DOHH2 (cell line): ENCODE measurements around the gene ARL16.
A peak's percentile ranks its signal among the peaks of the same experiment; 100 is the strongest.

Experiments used
- H3F3A ChIP-seq: fragments of 200-600 bp; sonication (generic), shearing (Covaris generic); 2 replicates; pipeline ENCODE4 v1.6.0; 2016; ENCODE audit warnings: antibody characterized with exemption, mild to moderate bottlenecking; ENCODE audit not compliant: control insufficient read depth, insufficient read depth
- H3K27ac ChIP-seq: fragments of 200-600 bp; sonication (generic); 2 replicates; pipeline ENCODE4 v1.5.1; 2014; ENCODE audit warnings: low read depth, mild to moderate bottlenecking, low read length, moderate library complexity
- H3K27me3 ChIP-seq: fragments of 200-600 bp; sonication (generic); 2 replicates; pipeline ENCODE4 v1.6.1; 2014; ENCODE audit warnings: mild to moderate bottlenecking, low read length, mixed read lengths; ENCODE audit not compliant: control insufficient read depth
- H3K36me3 ChIP-seq: fragments of 200-600 bp; sonication (generic); 2 replicates; pipeline ENCODE4 v1.6.1; 2014; ENCODE audit warnings: mild to moderate bottlenecking, low read length, moderate library complexity, mixed read lengths; ENCODE audit not compliant: control insufficient read depth
- H3K4me1 ChIP-seq: fragments of 200-600 bp; sonication (generic); 2 replicates; pipeline ENCODE4 v1.6.1; 2014; ENCODE audit warnings: mild to moderate bottlenecking, low read length, mixed read lengths; ENCODE audit not compliant: control insufficient read depth
- H3K4me2 ChIP-seq: fragments of 200-600 bp; sonication (generic); 2 replicates; pipeline ENCODE4 v1.6.0; 2014; ENCODE audit warnings: mild to moderate bottlenecking, low read length, moderate library complexity
- H3K4me3 ChIP-seq: fragments of 200-600 bp; sonication (generic); 2 replicates; pipeline ENCODE4 v1.5.1; 2014; ENCODE audit warnings: mild to moderate bottlenecking, low read length, mixed read lengths
- H3K79me2 ChIP-seq: fragments of 200-600 bp; sonication (generic); 2 replicates; pipeline ENCODE4 v1.6.1; 2014; ENCODE audit warnings: mild to moderate bottlenecking, low read length, mixed read lengths; ENCODE audit not compliant: control insufficient read depth
- H3K9me2 ChIP-seq: fragments of 200-600 bp; sonication (generic); replicated peaks from 2 replicates; pipeline ENCODE4 v1.6.1; 2014; ENCODE audit warnings: mild to moderate bottlenecking, low read length, mixed read lengths; ENCODE audit not compliant: control insufficient read depth
- H3K9me3 ChIP-seq: fragments of 200-600 bp; sonication (generic); 2 replicates; pipeline ENCODE4 v1.6.1; 2014; ENCODE audit warnings: antibody characterized with exemption, low read length, mixed read lengths; ENCODE audit not compliant: control insufficient read depth, insufficient read depth
- H4K20me1 ChIP-seq: fragments of 200-600 bp; sonication (generic); 2 replicates; pipeline ENCODE4 v1.6.0; 2014; ENCODE audit warnings: low read depth, mild to moderate bottlenecking, antibody characterized with exemption, low read length, moderate library complexity; ENCODE audit not compliant: control insufficient read depth, insufficient read depth
- EZH2phosphoT487 ChIP-seq: fragments of 200-600 bp; sonication (generic); IDR thresholded peaks from 2 replicates; pipeline ENCODE4 v1.6.1; 2017; ENCODE audit warnings: borderline replicate concordance, mild to moderate bottlenecking, antibody characterized with exemption, low read length, moderate library complexity, mixed read lengths
- TF ChIP-seq, protein P1 (sequence below): fragments of 200-600 bp; sonication (generic); IDR thresholded peaks from one replicate; pipeline ENCODE4 v1.5.1; 2014; ENCODE audit warnings: antibody characterized with exemption, mild to moderate bottlenecking, low read depth, low read length; ENCODE audit not compliant: poor library complexity, severe bottlenecking

Gene ARL16

DNA sequence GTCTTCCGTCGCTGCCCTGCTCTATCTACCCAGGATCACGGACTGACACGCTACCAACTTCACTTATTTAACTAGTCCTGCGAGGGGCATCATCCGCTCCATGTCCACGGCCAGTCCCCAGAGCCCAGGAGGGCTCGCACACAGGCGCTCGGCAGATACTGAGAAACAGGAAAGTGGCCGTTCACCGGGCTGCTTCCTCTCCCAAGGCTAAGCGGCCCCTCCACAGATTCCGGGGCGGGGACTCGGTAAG is 17.6 kb downstream of the ARL16 start:
- no peaks in the 10 kb centered on the region for H3K9me2 ChIP-seq
- no peaks in the 10 kb centered on the region for H3K9me3 ChIP-seq
- H3K4me2 ChIP-seq = peak overlapping the region; percentile 100
- peaks cover 25% of the 10 kb centered on the region for H3K4me1 ChIP-seq
- H3K4me3 ChIP-seq = peak overlapping the region; percentile 97
- H3K36me3 ChIP-seq = peaks cover 64% of the 10 kb centered on the region
- TF ChIP-seq, protein P1, sequence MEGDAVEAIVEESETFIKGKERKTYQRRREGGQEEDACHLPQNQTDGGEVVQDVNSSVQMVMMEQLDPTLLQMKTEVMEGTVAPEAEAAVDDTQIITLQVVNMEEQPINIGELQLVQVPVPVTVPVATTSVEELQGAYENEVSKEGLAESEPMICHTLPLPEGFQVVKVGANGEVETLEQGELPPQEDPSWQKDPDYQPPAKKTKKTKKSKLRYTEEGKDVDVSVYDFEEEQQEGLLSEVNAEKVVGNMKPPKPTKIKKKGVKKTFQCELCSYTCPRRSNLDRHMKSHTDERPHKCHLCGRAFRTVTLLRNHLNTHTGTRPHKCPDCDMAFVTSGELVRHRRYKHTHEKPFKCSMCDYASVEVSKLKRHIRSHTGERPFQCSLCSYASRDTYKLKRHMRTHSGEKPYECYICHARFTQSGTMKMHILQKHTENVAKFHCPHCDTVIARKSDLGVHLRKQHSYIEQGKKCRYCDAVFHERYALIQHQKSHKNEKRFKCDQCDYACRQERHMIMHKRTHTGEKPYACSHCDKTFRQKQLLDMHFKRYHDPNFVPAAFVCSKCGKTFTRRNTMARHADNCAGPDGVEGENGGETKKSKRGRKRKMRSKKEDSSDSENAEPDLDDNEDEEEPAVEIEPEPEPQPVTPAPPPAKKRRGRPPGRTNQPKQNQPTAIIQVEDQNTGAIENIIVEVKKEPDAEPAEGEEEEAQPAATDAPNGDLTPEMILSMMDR = no peak
- no peak for TF ChIP-seq EZH2phosphoT487
- peak overlapping the region; percentile 79 for H3K27ac ChIP-seq
- H3F3A ChIP-seq = peaks cover 10% of the 10 kb centered on the region
- H4K20me1 ChIP-seq = no peaks in the 10 kb centered on the region
- peaks cover 58% of the 10 kb centered on the region for H3K79me2 ChIP-seq
- H3K27me3 ChIP-seq = no peaks in the 10 kb centered on the region

DNA sequence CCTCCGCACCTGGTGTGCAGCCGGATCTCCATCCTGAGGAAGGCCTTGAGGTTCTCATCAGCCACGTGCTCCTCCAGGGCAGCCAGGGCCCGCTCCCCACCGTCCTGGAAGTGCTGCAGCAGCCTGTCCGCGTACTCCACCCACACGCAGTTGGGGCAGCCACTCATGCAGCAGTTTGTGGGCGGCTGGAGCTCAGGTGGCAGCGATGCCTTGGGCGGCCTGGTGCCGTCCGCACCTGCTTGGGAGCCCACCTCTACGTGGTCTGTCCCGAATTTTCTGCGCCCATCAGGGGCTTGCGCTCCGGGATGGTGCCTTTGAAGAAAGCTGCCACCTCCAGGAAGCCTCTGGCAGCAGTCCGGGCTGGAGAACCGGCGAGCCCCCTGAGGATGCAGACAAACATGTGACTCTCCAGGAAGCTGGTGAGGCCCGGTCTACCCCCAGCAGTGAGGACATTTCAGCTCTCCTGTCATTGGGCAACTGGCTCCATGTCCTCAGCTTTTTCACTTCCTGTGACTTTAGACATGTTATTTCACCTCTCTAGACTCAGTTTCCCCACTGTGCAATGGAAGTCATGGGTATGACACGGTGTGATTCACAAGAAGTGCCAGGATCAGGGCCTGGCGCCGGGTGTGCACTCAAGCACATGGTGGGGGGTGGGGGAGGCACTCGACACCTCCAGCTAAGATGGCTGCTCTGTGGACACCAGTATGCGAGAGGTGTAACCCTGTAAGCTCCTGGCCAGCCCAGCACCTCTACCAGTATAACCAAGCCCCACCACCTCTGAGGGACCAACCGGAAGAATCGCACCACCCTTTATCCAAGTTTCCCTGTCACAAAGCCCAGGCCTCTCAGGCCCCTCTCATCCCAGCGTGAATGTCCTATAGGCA is 18.1 kb downstream of the ARL16 start:
- peak overlapping the region; percentile 79 for H3K27ac ChIP-seq
- peaks cover 57% of the 10 kb centered on the region for H3K79me2 ChIP-seq
- no peaks in the 10 kb centered on the region for H3K9me2 ChIP-seq

DNA sequence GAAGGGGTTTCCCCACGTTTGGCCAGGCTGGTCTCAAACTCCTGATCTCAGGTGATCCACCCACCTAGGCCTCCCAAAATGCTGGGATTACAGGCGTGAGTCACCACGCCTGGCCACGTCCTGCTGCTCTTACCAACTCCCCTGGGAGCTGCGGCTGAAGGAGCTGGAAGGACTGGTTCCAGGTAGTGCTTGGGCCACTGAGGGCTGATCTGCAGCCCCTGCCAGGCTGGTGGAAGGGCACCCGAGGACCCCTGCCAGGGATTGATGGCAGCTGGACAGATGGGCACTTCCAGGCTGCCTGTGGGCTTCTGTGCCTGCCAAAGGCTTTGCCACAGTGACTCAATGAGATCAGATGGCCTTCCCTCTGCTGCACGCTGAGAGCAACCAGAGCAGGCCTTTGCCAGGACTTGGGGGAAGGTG is 19.5 kb downstream of the ARL16 start:
- Histone ChIP-seq H3K4me3 (no peak overlapping the region), H3K4me1 (peaks cover 38% of the 10 kb centered on the region), H3K27me3 (no peaks in the 10 kb centered on the region), H3K4me2 (no peak overlapping the region), H4K20me1 (no peaks in the 10 kb centered on the region), H3K27ac (no peak overlapping the region), H3K9me3 (no peaks in the 10 kb centered on the region), H3F3A (peaks cover 12% of the 10 kb centered on the region), H3K36me3 (peaks cover 45% of the 10 kb centered on the region), H3K79me2 (peaks cover 44% of the 10 kb centered on the region), H3K9me2 (no peaks in the 10 kb centered on the region)
- TF ChIP-seq, protein P1 = no peak
- TF ChIP-seq EZH2phosphoT487 = no peak

More for the DNA sequence above, 18.1 kb downstream of the ARL16 start:
- H3K27me3 ChIP-seq = no peaks in the 10 kb centered on the region
- peaks cover 26% of the 10 kb centered on the region for H3K4me1 ChIP-seq
- H4K20me1 ChIP-seq = no peaks in the 10 kb centered on the region
- no peaks in the 10 kb centered on the region for H3K9me3 ChIP-seq
- peak overlapping the region; percentile 97 for H3K4me3 ChIP-seq
- peaks cover 59% of the 10 kb centered on the region for H3K36me3 ChIP-seq
- H3F3A ChIP-seq = peaks cover 10% of the 10 kb centered on the region
- H3K4me2 ChIP-seq = peak overlapping the region; percentile 100
- TF ChIP-seq EZH2phosphoT487 = no peak
- TF ChIP-seq, protein P1 = no peak
